Kidney tubule cell (primary cell): Measurements from ENCODE around the gene AGXT.
A peak's percentile ranks its signal among the peaks of the same experiment; 100 is the strongest.

ENCODE experiments used
- DNase-seq: peaks from one replicate; pipeline ENCODE4 v3.0.0-alpha.2; 2018; ENCODE audit warnings: low spot score

Gene AGXT

DNA sequence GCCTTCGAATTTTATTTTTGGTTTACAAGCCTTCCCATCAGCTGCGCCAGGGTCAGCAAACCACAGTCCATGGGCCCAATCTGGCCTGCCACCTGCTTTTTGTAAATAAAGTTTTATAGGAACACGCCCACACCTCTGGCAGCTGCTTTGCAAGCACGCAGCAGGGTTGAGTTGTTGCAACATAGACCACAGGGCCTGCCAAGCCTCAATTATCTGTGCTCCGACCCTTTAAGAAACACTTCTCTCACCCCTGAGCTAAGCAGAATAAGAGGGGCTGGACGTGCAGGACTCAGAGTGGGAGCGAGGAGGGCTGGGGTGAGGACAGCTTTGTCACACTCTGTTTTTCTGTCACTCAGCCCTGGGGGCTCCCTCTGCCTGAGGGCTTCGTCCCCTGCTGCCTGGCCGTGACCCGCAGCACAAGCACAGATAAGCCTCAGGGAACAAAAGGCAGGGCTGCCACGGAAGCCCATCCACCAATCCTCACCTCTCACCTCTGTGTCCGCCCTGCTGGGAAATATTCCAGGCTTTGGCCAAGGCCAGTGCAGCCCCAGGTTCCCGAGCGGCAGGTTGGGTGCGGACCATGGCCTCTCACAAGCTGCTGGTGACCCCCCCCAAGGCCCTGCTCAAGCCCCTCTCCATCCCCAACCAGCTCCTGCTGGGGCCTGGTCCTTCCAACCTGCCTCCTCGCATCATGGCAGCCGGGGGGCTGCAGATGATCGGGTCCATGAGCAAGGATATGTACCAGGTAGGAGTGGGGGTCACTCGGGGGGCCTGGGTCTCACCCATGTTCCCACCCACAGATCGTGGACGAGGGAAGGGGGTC is at the start of gene AGXT:
AGXT (plus strand) TSS at position 539 of the 823 bp plus-strand sequence; CDS start at position 581, 42 bp downstream.
- DNase-seq: no peak

- no peak for DNase-seq
Measured at GRCh38 chr2:240819126-240819857, 49.3 kb upstream of the AGXT start.

GRCh38 chr2:240819858-240820606 is 48.6 kb upstream of the AGXT start, which contains the start of gene KIF1A:
Gene KIF1A, minus strand, starts transcription at chr2:240820219. Its CDS starts 22,467 bp downstream, at chr2:240797752.
- no peak for DNase-seq

GRCh38 chr2:240820607-240821428 is 47.8 kb upstream of the AGXT start:
- no peak for DNase-seq

DNA sequence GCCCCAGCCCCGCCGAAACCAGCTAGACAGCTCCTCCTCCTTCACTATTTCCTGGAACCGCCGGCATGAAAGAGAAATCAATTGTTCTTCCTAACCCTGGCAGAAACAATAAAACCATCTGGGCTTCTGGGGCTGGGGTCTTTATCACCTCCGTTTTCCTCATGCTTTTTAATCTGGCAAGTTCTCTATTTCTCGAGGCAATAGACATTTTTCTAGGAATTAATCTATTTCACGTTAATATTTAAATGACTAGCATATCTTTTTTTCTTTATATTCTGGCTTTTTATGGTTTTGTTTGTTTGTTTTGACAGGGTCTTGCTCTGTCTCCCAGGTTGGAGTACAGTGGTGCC is 47.2 kb upstream of the AGXT start:
- no peak for DNase-seq

DNA sequence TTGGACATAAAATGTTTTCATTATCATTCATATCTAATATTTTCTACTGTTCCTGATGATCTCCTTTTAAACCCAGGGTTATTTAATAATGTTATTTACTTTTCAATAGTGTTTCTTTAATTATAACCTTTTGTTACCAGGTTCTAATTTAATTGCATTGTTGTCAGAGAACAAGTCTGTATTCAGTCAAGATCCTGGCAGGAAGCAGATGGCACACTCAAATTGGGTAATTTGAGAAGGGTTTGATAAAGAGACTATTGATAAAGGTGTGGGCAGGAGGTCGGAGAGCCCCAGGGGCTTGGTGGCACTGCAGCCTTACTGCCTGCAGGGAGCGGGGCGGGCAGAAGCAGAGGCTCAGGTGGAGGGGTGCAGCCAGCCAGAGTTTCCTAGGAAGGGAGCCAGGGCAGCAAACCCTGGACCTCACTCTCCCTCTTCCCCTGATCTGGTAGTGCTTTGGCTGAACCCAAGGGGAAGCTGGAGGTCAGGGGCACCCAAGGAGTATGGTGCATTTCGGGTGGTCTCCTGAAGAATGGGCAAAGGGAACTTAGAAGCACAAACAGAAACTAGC is 46.3 kb upstream of the AGXT start:
- no peak for DNase-seq

- DNase-seq: no peak
Measured at GRCh38 chr2:240823449-240824336, 44.9 kb upstream of the AGXT start.

GRCh38 chr2:240825476-240825875 is 43.1 kb upstream of the AGXT start:
- no peak for DNase-seq

DNA sequence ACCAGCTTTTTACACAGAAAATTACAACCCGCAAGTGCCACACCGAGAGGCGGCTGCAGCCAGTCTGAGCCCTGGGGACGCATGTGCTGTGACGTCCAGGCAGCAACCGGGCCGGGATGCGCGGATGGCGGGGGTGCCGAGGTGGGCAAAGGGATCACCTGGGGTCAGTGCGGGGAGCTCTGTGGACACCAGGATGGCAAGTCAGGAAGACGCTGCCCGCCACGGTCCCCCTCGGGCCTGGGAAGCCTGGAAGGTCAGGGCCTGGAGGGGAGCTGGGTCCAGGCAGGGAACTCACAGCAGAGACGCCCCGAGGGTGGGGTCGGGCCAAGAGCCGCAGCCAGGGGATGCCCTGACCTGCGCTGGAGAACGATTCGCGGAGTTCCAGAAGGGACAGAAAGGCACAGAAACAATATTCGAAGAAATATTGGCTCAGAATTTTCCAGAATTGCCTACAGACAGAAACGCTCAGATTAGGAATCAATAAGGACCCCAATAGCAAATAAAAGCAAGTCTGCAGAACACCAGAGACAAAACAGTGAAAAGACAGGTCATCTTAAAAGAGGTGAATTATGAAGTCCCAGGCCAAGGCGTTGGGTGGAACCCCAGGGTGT is 36.9 kb upstream of the AGXT start:
- DNase-seq: no peak

DNA sequence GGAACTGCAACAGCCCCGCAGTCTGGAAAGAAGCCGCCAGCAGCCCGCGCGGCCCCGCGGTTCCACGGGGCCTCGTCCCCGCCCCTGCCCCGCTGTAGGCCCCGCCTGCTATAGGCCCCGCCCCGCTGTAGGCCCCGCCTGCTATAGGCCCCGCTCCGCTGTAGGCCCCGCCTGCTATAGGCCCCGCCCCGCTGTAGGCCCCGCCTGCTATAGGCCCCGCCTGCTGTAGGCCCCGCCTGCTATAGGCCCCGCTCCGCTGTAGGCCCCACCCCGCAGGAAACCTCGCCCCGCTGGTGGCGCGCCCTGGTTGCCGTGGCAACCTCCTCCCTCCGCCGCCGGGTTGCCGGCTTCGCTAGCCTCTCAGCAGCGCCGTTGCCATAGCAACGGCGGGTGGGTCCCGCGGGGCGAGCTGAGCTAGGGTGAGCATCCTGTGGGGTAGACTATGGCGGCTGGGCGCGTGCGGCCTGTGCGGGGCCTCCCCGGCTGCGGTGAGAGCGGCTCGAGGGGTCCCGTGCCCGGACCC is 36.4 kb upstream of the AGXT start:
- DNase-seq: peak; percentile 85

DNA sequence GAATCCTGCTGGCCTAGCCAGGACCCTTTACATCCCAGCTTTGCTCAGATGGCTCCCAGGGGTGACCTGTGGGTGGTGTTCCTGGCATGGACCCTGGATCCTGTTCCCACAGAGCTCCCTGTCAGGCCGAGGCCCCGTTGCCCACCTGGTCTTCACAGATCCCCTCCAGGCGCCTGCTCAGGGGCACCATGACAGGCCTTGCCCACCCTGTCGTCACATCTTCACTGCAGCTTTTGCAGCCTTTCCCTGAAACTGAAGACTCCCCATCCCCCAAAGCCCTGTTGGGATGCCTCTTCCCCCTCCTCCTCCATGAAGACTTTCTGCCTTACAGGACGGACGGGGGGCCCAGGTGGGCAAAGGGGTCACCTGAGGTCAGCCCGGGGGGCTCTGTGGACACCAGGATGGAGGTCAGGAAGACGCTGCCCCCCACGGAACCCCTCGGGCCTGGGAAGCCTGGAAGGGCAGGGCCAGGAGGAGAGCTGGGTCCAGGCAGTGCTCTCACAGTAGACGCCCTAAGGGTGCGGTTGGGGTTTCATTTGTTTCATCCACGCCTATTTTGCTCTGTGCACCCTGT is 35.6 kb upstream of the AGXT start:
- no peak for DNase-seq

GRCh38 chr2:240833724-240834285 is 34.8 kb upstream of the AGXT start:
- no peak for DNase-seq

GRCh38 chr2:240834377-240834975 is 34.1 kb upstream of the AGXT start:
- no peak for DNase-seq

GRCh38 chr2:240835528-240835927 is 33.1 kb upstream of the AGXT start:
- DNase-seq: no peak

- DNase-seq: no peak
Measured at GRCh38 chr2:240836781-240837467, 31.7 kb upstream of the AGXT start.

DNA sequence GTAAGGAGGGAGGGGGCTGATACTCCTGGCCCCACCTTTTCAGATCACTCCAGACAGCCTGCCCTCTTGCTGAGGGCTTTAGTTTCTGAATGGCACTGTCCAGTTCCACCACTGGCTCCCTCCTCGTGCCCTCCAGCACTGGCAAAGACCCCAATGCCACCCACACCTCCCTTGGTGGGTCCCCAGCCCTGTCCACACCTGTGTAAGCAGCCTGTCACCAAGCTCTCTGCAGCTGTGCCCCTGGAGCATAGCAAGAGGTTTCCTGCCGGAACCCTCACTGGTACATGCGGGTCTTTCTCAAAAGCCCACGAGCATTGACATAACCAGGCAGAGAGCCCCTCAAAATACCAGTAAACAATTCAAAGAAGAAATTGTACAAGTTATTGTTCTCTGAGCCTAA is 31.0 kb upstream of the AGXT start:
- DNase-seq: no peak

DNA sequence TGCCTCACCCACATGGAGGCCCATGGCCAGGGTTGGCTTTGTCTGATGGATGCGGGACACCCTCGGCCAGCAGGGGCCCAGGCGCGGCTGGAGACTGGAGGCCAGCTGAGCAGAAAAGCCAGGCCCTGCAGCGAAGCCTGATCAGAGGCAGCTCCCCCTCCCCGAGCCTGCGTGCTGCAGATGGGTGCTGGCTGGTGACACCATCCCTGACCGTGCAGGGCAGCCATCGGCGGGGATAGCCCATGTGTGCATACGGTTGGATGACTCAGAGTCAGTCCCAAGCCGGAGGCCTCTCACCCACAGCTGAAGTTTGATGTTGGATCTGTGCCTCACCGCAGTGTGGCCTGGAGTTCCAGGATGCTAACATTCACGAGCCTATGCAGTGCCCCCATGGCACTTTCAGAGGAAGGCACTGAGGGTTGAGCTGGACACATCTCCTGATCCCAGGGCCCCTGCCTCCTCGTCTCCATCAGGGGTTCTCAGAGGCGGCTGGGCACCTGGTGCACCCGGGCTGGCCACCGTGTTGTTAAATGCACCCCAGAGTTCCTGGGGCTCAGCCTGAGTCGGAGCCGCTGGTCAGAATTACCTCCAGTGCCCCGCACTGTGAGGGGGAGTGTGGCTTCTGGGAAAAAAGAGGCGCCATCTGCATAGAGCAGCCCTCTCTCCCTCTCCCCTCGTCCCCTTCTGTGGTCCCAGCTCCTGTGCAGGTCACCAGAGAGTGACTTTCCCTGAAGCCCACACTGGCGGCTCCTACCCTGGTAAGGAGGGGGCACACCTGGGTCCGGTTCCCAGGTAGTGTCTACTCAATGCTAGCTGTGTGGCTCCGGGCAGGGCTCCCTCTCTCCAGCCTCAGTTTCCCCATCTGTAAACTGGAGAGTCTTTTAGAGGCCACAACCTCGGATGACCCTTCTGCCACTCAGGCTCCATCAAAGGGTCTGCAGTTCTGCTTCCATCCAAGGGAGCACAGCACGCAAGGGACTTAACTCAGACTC is 29.2 kb upstream of the AGXT start:
- no peak for DNase-seq
